Vagina (tissue), 2 donors: ENCODE measurements around the gene ABCG4. TPM values are rescaled to one million over a fixed set of nuclear protein-coding genes. Genes with fewer than 3 reads are reported as not detected.

Experiments
- DNase-seq, 2 donors: peaks; one replicate each; pipeline ENCODE4 v3.0.0-alpha.2; 2017; ENCODE audit errors: extremely low spot score in 2 of 2
- H3K27ac ChIP-seq: fragments of 200-600 bp; sonication (generic); one replicate; pipeline ENCODE4 v1.5.1; 2019
- H3K27me3 ChIP-seq: fragments of 200-600 bp; sonication (generic); one replicate; pipeline ENCODE4 v1.5.1; 2019
- H3K36me3 ChIP-seq, 2 donors: fragments of 200-600 bp; sonication (generic); one replicate each; pipeline ENCODE4 v1.5.1; 2017 to 2019
- H3K4me1 ChIP-seq: fragments of 200-600 bp; sonication (generic); one replicate; pipeline ENCODE4 v1.5.1; 2019
- H3K4me3 ChIP-seq, 2 donors: fragments of 200-600 bp; sonication (generic); 1 replicate in 1 of 2; 2 replicates in 1 of 2; pipeline ENCODE4 v1.5.1; 2016 to 2019
- H3K9me3 ChIP-seq: fragments of 200-600 bp; sonication (generic); one replicate; pipeline ENCODE4 v1.5.1; 2019
- POLR2A ChIP-seq, 2 donors: fragments of 450-650 bp; IDR thresholded peaks; one replicate each; pipeline ENCODE4 v1.6.1; 2017; ENCODE audit warnings: antibody characterized with exemption in 2 of 2, mild to moderate bottlenecking in 2 of 2, moderate library complexity in 2 of 2
- POLR2AphosphoS5 ChIP-seq, 2 donors: sonication (generic); formaldehyde crosslinking; IDR thresholded peaks; one replicate each; pipeline ENCODE4 v1.9.0; 2017; ENCODE audit warnings: antibody characterized with exemption in 2 of 2, mild to moderate bottlenecking in 2 of 2, low read depth in 1 of 2; ENCODE audit not compliant: insufficient read depth in 1 of 2
- intact Hi-C: fragments of 100-400 bp; cut with DNase I; formaldehyde crosslinking; loops from one replicate; pipeline ENCODE4 v1.15.1; 2023
- total RNA-seq: library from RNA; depleted of rRNA; stranded (reverse); fragments of >200 nt; gene quantifications from one replicate; pipeline ENCODE4 v1.2.3, GENCODE V29; 2016
- TF ChIP-seq, protein P1 (sequence below), 3 experiments: fragments of 450-650 bp in 2 of 3; fragments of 200-600 bp in 1 of 3; sonication (generic) in 1 of 3; IDR thresholded peaks; one replicate each; pipeline ENCODE4 v1.5.1; 2017 to 2019; ENCODE audit warnings: antibody characterized with exemption in 3 of 3, mild to moderate bottlenecking in 2 of 3, moderate library complexity in 2 of 3

Gene ABCG4
- total RNA-seq, 1 donor from 2014 or later, result 3.2 TPM

DNA sequence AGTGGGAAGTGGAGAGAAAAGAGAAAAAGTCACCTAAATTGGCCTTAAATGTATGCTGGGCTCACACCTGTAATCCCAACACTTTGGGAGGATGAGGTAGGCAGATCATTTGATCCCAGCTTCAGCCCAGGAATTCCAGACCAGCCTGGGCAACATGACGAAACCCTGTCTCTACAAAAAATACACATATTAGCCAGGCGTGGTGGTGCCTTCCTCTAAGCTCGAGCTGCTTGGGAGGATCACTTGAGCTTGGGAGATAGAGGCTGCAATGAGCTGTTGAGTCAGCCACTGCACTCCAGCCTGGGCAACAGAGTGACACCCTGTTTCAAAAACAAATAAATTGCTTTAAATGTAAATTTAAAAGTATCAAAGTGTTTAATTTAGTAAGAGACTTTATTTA lies 61.2 kb downstream of the ABCG4 start:
- peaks cover 30% of the 10 kb centered on the region for H3K4me1 ChIP-seq
- intact Hi-C loops, result no loop called here
- TF ChIP-seq, protein P1, sequence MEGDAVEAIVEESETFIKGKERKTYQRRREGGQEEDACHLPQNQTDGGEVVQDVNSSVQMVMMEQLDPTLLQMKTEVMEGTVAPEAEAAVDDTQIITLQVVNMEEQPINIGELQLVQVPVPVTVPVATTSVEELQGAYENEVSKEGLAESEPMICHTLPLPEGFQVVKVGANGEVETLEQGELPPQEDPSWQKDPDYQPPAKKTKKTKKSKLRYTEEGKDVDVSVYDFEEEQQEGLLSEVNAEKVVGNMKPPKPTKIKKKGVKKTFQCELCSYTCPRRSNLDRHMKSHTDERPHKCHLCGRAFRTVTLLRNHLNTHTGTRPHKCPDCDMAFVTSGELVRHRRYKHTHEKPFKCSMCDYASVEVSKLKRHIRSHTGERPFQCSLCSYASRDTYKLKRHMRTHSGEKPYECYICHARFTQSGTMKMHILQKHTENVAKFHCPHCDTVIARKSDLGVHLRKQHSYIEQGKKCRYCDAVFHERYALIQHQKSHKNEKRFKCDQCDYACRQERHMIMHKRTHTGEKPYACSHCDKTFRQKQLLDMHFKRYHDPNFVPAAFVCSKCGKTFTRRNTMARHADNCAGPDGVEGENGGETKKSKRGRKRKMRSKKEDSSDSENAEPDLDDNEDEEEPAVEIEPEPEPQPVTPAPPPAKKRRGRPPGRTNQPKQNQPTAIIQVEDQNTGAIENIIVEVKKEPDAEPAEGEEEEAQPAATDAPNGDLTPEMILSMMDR (IDR thresholded peaks at IDR 0.05), result no peak
- TF ChIP-seq POLR2AphosphoS5 (IDR thresholded peaks at IDR 0.05; ENCODE audit: insufficient read depth in 1 of 2, low read depth in 1 of 2) (no peak), POLR2A (IDR thresholded peaks at IDR 0.05) (no peak)

More for the DNA sequence above, 61.2 kb downstream of the ABCG4 start:
- no peaks in the 10 kb centered on the region for H3K27me3 ChIP-seq
- H3K36me3 ChIP-seq, result no peaks in the 10 kb centered on the region
- H3K9me3 ChIP-seq, result no peaks in the 10 kb centered on the region
- no peak overlapping the region for H3K27ac ChIP-seq
- no peak for DNase-seq
- no peak overlapping the region for H3K4me3 ChIP-seq

Other genes with a start within 250 kb of the ABCG4 start
- gene BCL9L, start 223.1 kb upstream of the ABCG4 start, total RNA-seq, result 30.0 TPM
- gene UPK2, start 192.8 kb upstream of the ABCG4 start, total RNA-seq, result not detected
- gene FOXR1, start 177.3 kb upstream of the ABCG4 start, total RNA-seq, result not detected
- 49.8 TPM for gene CENATAC, start 150.9 kb upstream of the ABCG4 start, total RNA-seq
- 1,843 TPM for gene RPS25, start 130.7 kb upstream of the ABCG4 start, total RNA-seq
- 40.0 TPM for gene TRAPPC4, start 130.3 kb upstream of the ABCG4 start, total RNA-seq
- gene SLC37A4, start 118.2 kb upstream of the ABCG4 start, total RNA-seq, result 16.0 TPM
- 49.6 TPM for gene HYOU1, start 91.8 kb upstream of the ABCG4 start, total RNA-seq
- gene VPS11, start 81.2 kb upstream of the ABCG4 start, total RNA-seq, result 56.0 TPM
- gene HMBS, start 64.2 kb upstream of the ABCG4 start, total RNA-seq, result 13.5 TPM
- 18.2 TPM for gene DPAGT1, start 47.2 kb upstream of the ABCG4 start, total RNA-seq
- gene C2CD2L, start 41.7 kb upstream of the ABCG4 start, total RNA-seq, result 7.1 TPM
- 22.1 TPM for gene HINFP, start 27.5 kb upstream of the ABCG4 start, total RNA-seq
- 15.5 TPM for gene NLRX1, start 19.7 kb downstream of the ABCG4 start, total RNA-seq
- gene NHERF4, start 36.4 kb downstream of the ABCG4 start, total RNA-seq, result 0.25 TPM
- gene CBL, start 57.3 kb downstream of the ABCG4 start, total RNA-seq, result 15.5 TPM
- 295 TPM for gene MCAM, start 168.1 kb downstream of the ABCG4 start, total RNA-seq
- 19.6 TPM for gene RNF26, start 185.5 kb downstream of the ABCG4 start, total RNA-seq
- 32.2 TPM for gene C1QTNF5, start 191.8 kb downstream of the ABCG4 start, total RNA-seq
- not detected for gene MFRP, start 197.7 kb downstream of the ABCG4 start, total RNA-seq
- gene USP2, start 232.6 kb downstream of the ABCG4 start, total RNA-seq, result 2.5 TPM